Stomach (tissue), 4 donors: ENCODE results near the gene POTEF.

Experiments used
- POLR2AphosphoS5 ChIP-seq, 3 donors: sonication (generic); formaldehyde crosslinking; IDR thresholded peaks; one replicate each; pipeline ENCODE4 v1.6.1; 2016; ENCODE audit warnings: antibody characterized with exemption in 3 of 3
- TF ChIP-seq, protein P1 (sequence below), 7 experiments: fragments of 450-650 bp in 4 of 7; fragments of 200-600 bp in 3 of 7; sonication (generic) in 3 of 7; IDR thresholded peaks; one replicate each; pipeline ENCODE4 v1.5.1; 2016 to 2019; ENCODE audit warnings: antibody characterized with exemption in 7 of 7, control low read depth in 2 of 7, mild to moderate bottlenecking in 1 of 7

DNA sequence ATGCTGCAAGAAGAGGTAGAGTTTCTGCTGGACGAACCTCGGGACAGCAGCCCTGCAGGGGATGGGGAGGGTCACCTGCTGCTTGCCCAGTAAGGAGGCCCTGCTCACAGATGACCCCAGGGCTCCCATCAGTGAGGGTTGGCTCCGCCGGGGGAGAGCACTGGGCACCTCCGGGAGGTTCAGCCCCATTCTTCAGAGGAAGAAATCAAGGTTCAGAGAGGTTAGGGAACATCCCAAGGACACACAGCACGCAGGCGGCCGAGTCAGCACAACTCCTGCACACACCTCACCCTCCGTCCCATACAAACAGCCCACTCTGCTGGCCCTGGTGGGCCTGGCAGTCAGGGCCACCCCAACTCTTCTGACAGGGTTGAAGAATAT is 27.6 kb upstream of the POTEF start:
- TF ChIP-seq, protein P1, sequence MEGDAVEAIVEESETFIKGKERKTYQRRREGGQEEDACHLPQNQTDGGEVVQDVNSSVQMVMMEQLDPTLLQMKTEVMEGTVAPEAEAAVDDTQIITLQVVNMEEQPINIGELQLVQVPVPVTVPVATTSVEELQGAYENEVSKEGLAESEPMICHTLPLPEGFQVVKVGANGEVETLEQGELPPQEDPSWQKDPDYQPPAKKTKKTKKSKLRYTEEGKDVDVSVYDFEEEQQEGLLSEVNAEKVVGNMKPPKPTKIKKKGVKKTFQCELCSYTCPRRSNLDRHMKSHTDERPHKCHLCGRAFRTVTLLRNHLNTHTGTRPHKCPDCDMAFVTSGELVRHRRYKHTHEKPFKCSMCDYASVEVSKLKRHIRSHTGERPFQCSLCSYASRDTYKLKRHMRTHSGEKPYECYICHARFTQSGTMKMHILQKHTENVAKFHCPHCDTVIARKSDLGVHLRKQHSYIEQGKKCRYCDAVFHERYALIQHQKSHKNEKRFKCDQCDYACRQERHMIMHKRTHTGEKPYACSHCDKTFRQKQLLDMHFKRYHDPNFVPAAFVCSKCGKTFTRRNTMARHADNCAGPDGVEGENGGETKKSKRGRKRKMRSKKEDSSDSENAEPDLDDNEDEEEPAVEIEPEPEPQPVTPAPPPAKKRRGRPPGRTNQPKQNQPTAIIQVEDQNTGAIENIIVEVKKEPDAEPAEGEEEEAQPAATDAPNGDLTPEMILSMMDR (IDR thresholded peaks at IDR 0.05) = no peak
- no peak for TF ChIP-seq POLR2AphosphoS5 (IDR thresholded peaks at IDR 0.05)
